Body of pancreas (tissue), 4 donors: Measurements from ENCODE around the gene OR10G7. TPM values are rescaled to one million over a fixed set of nuclear protein-coding genes. Genes with fewer than 3 reads are reported as not detected.

Experiments
- ATAC-seq: fragments of 150-250 bp; one replicate; pipeline ENCODE4 v1.9.1; 2016
- DNase-seq, 4 donors: peaks; one replicate each; pipeline ENCODE4 v3.0.0-alpha.2; 2019
- H3K27ac ChIP-seq, 4 donors: fragments of 200-600 bp; sonication (generic); 1 replicate in 3 of 4; 2 replicates in 1 of 4; pipeline versions ENCODE4 v1.5.1 to v1.6.1; 2016 to 2019; ENCODE audit warnings: mild to moderate bottlenecking in 1 of 4, mixed read lengths in 1 of 4, moderate library complexity in 1 of 4
- H3K27me3 ChIP-seq, 2 donors: fragments of 200-600 bp; sonication (generic); one replicate each; pipeline ENCODE4 v1.6.0; 2016; ENCODE audit warnings: mild to moderate bottlenecking in 1 of 2
- H3K36me3 ChIP-seq, 2 donors: fragments of 200-600 bp; sonication (generic); replicated peaks in 1 of 2; 2 replicates each; pipeline ENCODE4 v1.5.1; 2016; ENCODE audit warnings: low read depth in 2 of 2; ENCODE audit not compliant: insufficient read depth in 1 of 2
- H3K4me1 ChIP-seq: fragments of 200-600 bp; sonication (generic); one replicate; pipeline ENCODE4 v1.6.0; 2016
- H3K4me3 ChIP-seq, 2 donors: fragments of 200-600 bp; sonication (generic); 1 replicate in 1 of 2; 2 replicates in 1 of 2; pipeline ENCODE4 v1.5.1; 2016 to 2019
- H3K9me3 ChIP-seq, 3 donors: fragments of 200-600 bp; sonication (generic); 1 replicate in 2 of 3; 2 replicates in 1 of 3; pipeline ENCODE4 v1.5.1; 2016
- POLR2A ChIP-seq, 3 donors: fragments of 450-650 bp; IDR thresholded peaks; one replicate each; pipeline ENCODE4 v1.6.1; 2016; ENCODE audit warnings: antibody characterized with exemption in 3 of 3, mild to moderate bottlenecking in 2 of 3
- WGBS, 2 donors: methylation state at CpG; one replicate each; pipeline ENCODE4 v1.1.5; 2017; 5-methylcytosine and 5-hydroxymethylcytosine counted together
- intact Hi-C: fragments of 100-400 bp; cut with DNase I; formaldehyde crosslinking; loops from one replicate; pipeline ENCODE4 v1.15.1; 2023
- total RNA-seq, 2 donors: library from RNA; depleted of rRNA; stranded (reverse); fragments of >200 nt; gene quantifications; one replicate each; pipeline ENCODE4 v1.1.0, GENCODE V29; 2016
- TF ChIP-seq, protein P1 (sequence below), 7 experiments: fragments of 450-650 bp in 4 of 7; fragments of 200-600 bp in 3 of 7; sonication (generic) in 3 of 7; IDR thresholded peaks; one replicate each; pipeline ENCODE4 v1.5.1; 2016 to 2019; ENCODE audit warnings: antibody characterized with exemption in 7 of 7

OR10G7 gene
- total RNA-seq, 2 donors from 2014 or later: not detected

DNA sequence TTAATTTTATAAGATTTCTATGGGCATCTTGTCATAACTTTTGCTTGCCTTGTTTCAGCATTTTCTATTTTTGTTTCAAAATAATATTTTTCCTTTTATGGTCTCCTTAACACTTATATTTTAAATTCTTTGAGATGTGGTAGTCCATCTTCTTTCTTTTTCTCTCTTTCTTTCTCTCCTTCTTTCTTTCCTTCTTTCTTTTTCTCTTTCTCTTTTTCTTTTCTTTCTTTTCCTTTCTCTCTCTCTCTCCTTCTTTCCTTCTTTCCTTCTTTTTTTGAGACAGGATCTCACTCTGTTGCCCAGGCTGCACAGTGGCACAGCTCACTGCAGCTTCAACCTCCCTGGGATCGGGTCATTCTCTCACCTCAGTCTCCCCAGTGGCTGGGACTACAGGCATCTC lies 36.1 kb upstream of the OR10G7 start:
- intact Hi-C loops: loop anchor here (10.0 kb wide), 1 partner anchor 508 kb away; no protein-coding TSS in a partner anchor
- H3K36me3 ChIP-seq: no peaks in the 10 kb centered on the region
- H3K27me3 ChIP-seq: no peaks in the 10 kb centered on the region
- no peak for ATAC-seq
- H3K4me1 ChIP-seq: no peaks in the 10 kb centered on the region
- TF ChIP-seq, protein P1, sequence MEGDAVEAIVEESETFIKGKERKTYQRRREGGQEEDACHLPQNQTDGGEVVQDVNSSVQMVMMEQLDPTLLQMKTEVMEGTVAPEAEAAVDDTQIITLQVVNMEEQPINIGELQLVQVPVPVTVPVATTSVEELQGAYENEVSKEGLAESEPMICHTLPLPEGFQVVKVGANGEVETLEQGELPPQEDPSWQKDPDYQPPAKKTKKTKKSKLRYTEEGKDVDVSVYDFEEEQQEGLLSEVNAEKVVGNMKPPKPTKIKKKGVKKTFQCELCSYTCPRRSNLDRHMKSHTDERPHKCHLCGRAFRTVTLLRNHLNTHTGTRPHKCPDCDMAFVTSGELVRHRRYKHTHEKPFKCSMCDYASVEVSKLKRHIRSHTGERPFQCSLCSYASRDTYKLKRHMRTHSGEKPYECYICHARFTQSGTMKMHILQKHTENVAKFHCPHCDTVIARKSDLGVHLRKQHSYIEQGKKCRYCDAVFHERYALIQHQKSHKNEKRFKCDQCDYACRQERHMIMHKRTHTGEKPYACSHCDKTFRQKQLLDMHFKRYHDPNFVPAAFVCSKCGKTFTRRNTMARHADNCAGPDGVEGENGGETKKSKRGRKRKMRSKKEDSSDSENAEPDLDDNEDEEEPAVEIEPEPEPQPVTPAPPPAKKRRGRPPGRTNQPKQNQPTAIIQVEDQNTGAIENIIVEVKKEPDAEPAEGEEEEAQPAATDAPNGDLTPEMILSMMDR (IDR thresholded peaks at IDR 0.05): no peak
- TF ChIP-seq POLR2A (IDR thresholded peaks at IDR 0.05): no peak
- H3K4me3 ChIP-seq: no peak overlapping the region
- H3K27ac ChIP-seq: no peak overlapping the region
- no peak for DNase-seq
- 56 to 95% methylated on average over 1 of the region's 1 CpG for WGBS, 2 donors
- no peaks in the 10 kb centered on the region for H3K9me3 ChIP-seq

DNA sequence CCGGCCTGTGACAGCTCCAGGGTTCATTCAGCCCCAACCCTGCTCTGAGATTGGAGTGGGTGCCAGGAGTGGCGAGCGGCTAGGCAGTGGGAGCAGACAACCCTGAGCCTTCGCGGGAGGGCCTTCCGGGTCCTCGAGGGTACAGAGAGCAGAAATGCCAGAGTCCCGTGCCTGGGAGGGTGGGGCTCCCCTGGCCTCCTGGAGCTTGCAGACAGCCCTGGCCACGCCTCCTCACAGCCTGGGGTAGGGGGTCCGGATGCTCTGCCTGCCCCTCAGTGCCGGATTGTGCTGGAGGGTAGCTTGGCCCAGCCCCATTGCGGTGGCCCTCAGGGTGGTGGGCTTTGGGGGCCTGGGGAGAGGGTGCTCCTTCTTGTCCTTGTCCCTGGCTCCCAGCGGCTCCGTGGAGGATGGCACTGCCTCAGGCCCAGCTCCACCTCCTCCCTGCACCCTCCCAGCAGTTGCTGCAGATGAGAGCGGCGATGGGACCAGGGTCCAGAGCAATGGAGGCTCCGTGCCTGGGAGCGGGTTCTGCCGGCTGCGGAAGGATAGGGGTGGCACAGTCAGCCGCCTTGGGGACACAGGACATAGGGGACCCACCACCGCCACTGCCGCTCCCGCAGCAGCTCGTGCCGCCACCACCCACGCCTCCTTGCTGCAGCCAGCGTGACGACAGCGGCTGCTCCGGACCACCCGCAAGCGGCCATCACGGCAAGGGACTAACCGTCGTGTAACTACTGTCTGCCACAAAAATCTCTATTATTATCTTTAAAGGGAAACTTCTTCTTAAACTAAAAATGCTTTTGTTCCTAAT lies 34.9 kb upstream of the OR10G7 start:
- ATAC-seq (peak; percentile 31), DNase-seq (peak in 3 of 4 donors; percentile 41 to 54 (median 45))
- H3K27me3 ChIP-seq: no peaks in the 10 kb centered on the region
- H3K4me1 ChIP-seq: no peaks in the 10 kb centered on the region
- WGBS, 2 donors: 48 to 67% methylated on average over 25 to 36 of the region's 36 CpGs
- peak in 1 of 3 donors; percentile 23 for TF ChIP-seq POLR2A (IDR thresholded peaks at IDR 0.05)
- TF ChIP-seq, protein P1 (IDR thresholded peaks at IDR 0.05): no peak
- intact Hi-C loops: loop anchor here (10.0 kb wide), 1 partner anchor 509 kb away; no protein-coding TSS in a partner anchor
- H3K9me3 ChIP-seq: no peaks in the 10 kb centered on the region
- no peak overlapping the region for H3K27ac ChIP-seq
- no peaks in the 10 kb centered on the region for H3K36me3 ChIP-seq
- H3K4me3 ChIP-seq: no peak overlapping the region

DNA sequence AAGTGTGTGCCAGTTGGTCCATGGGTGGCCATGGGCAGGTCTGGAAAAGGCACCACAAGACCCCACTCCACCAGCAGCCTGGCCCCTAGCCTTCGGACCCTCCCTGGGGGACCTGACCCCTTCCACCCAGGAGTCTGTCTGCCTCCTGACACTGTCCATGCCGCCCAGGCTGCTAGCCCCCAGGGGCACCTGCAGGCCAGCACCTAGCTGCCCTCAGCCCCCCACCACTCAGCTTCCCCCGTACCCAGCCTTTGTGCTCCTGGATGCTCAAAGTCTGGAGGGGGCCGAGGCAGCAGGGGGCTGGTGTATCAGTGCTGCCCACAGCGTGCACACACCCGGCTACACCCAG lies 34.3 kb upstream of the OR10G7 start:
- Histone ChIP-seq H3K9me3 (no peaks in the 10 kb centered on the region), H3K27ac (no peak overlapping the region), H3K4me1 (no peaks in the 10 kb centered on the region), H3K4me3 (no peak overlapping the region), H3K36me3 (no peaks in the 10 kb centered on the region), H3K27me3 (no peaks in the 10 kb centered on the region)
- no peak for TF ChIP-seq POLR2A (IDR thresholded peaks at IDR 0.05)
- TF ChIP-seq, protein P1 (IDR thresholded peaks at IDR 0.05): no peak
- ATAC-seq: no peak
- WGBS, 2 donors: 72 to 74% methylated on average over 6 of the region's 6 CpGs
- intact Hi-C loops: loop anchor here (10.0 kb wide), 1 partner anchor 509 kb away; no protein-coding TSS in a partner anchor
- DNase-seq: no peak

DNA sequence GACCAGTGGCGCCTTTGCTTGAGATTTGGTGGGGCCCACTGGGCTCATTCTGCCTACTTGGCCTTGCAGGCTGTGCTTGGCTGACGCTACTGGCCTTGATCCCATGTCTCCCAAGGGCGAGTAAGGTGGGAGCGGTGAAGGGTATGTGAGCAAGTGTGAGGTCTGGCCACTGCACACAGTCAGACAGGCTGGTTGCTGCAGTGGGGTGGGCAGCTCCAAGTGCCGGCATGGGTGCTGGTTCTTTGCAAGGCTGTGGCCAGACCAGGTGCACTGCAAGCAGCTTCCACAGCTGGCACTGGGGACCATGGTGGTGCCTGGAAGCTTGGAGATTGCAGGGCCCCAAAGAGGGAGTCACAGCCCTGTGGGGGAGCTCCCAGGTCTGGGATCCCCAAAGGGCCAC lies 33.4 kb upstream of the OR10G7 start:
- no peaks in the 10 kb centered on the region for H3K27me3 ChIP-seq
- no peaks in the 10 kb centered on the region for H3K9me3 ChIP-seq
- DNase-seq (no peak), ATAC-seq (no peak)
- 87 to 97% methylated on average over 5 of the region's 5 CpGs for WGBS, 2 donors
- TF ChIP-seq POLR2A (IDR thresholded peaks at IDR 0.05): no peak
- TF ChIP-seq, protein P1 (IDR thresholded peaks at IDR 0.05): no peak
- H3K27ac ChIP-seq: no peak overlapping the region
- H3K4me1 ChIP-seq: no peaks in the 10 kb centered on the region
- H3K4me3 ChIP-seq: no peak overlapping the region
- intact Hi-C loops: loop anchor here (10.0 kb wide), 1 partner anchor 510 kb away; no protein-coding TSS in a partner anchor
- H3K36me3 ChIP-seq: no peaks in the 10 kb centered on the region
